ENCODE measurements around the gene MED15. TPM values are rescaled to one million over a fixed set of nuclear protein-coding genes. Genes with fewer than 3 reads are reported as not detected.
A peak's percentile ranks its signal among the peaks of the same experiment; 100 is the strongest.
"Not testable (repeated sequence)": the region's sequence is repeated elsewhere in the genome, so short reads cannot be mapped to it uniquely, and the experiment has no call there.

The MED15 gene
- total RNA-seq, 6 donors from 2014 or later, result 64.2 to 170 (median 123) TPM

- DNase-seq, result peak in 1 of 2 donors; percentile 76
- H3K9me3 ChIP-seq, result no peaks in the 10 kb centered on the region
- no peak overlapping the region for H3K4me3 ChIP-seq
- H3K36me3 ChIP-seq, result peaks cover 6 to 13% (median 11%) of the 10 kb centered on the region in 4 donors
- TF ChIP-seq, protein P1, sequence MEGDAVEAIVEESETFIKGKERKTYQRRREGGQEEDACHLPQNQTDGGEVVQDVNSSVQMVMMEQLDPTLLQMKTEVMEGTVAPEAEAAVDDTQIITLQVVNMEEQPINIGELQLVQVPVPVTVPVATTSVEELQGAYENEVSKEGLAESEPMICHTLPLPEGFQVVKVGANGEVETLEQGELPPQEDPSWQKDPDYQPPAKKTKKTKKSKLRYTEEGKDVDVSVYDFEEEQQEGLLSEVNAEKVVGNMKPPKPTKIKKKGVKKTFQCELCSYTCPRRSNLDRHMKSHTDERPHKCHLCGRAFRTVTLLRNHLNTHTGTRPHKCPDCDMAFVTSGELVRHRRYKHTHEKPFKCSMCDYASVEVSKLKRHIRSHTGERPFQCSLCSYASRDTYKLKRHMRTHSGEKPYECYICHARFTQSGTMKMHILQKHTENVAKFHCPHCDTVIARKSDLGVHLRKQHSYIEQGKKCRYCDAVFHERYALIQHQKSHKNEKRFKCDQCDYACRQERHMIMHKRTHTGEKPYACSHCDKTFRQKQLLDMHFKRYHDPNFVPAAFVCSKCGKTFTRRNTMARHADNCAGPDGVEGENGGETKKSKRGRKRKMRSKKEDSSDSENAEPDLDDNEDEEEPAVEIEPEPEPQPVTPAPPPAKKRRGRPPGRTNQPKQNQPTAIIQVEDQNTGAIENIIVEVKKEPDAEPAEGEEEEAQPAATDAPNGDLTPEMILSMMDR (IDR thresholded peaks at IDR 0.05), result peak in 1 of 6 experiments; percentile 25
- no peak for TF ChIP-seq POLR2AphosphoS5 (IDR thresholded peaks at IDR 0.05)
- 63 to 80% methylated on average over 2 to 26 of the region's 28 CpGs for WGBS, 2 donors
- no peaks in the 10 kb centered on the region for H3K4me1 ChIP-seq
- ATAC-seq (ENCODE audit: low FRiP score in 2 of 2), result no peak
- H3K27me3 ChIP-seq, result no peaks in the 10 kb centered on the region
- no peak overlapping the region for H3K27ac ChIP-seq
These were observed 84.4 kb downstream of the MED15 start for GRCh38 chr22:20591660-20592310.

DNA sequence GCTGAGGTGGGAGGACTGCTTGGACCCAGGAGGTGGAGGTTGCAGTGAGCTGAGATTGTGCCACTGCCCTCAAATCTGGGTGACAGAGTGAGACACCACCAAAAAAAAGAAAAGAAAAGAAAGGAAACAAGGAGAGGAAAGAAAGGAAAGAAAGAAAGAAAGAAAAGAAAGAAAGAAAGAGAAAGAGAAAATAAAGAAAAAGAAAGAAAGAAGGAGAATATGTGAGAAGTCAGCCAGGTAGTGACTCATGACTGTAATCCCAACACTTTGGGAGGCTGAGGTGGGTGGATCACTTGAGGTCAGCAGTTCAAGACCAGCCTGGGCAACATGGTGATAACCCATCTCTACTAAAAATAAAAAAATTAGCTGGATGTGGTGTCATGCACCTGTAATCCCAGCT, 86.6 kb downstream of the MED15 start:
- not testable (repeated sequence) for H3K36me3 ChIP-seq; DNase-seq; H3K4me3 ChIP-seq; H3K27ac ChIP-seq; H3K9me3 ChIP-seq; H3K4me1 ChIP-seq; ATAC-seq (ENCODE audit: low FRiP score in 2 of 2); H3K27me3 ChIP-seq

- not testable (repeated sequence) for H3K4me1 ChIP-seq; H3K4me3 ChIP-seq; H3K9me3 ChIP-seq; H3K36me3 ChIP-seq; ATAC-seq (ENCODE audit: low FRiP score in 2 of 2); DNase-seq; H3K27ac ChIP-seq; H3K27me3 ChIP-seq
- 88 to 90% methylated on average over 4 of the region's 4 CpGs for WGBS, 2 donors
These were observed 87.1 kb downstream of the MED15 start for GRCh38 chr22:20594486-20594885.

DNA sequence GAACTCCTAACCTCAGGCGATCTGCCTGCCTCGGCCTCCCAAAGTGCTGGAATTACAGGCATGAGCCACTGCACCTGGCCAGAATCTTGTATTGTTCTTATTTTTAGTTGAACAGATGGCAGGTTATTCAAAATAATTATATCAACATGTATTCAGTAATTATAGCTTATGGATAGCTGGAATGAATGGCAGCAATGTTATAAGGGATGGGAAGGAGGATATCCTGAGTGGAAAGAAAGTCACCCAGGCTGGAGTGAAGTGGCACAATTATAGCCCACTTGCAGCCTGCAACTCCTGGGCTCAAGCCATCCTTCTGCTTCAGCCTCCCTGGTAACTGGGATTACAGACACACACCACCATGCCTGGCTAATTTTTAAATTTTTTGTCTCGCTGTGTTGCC, 88.1 kb downstream of the MED15 start:
- no peak for ATAC-seq (ENCODE audit: low FRiP score in 2 of 2)
- WGBS, 2 donors, result 93 to 94% methylated on average over 3 of the region's 3 CpGs

GRCh38 chr22:20599117-20599516, 91.7 kb downstream of the MED15 start:
- TF ChIP-seq POLR2A (IDR thresholded peaks at IDR 0.05) (no peak), POLR2AphosphoS5 (IDR thresholded peaks at IDR 0.05) (no peak), EP300 (IDR thresholded peaks at IDR 0.05) (no peak)
- TF ChIP-seq, protein P1 (IDR thresholded peaks at IDR 0.05), result no peak
- ATAC-seq (ENCODE audit: low FRiP score in 2 of 2), result no peak
- H3K27ac ChIP-seq, result no peak overlapping the region
- H3K36me3 ChIP-seq, result no peaks in the 10 kb centered on the region
- no peaks in the 10 kb centered on the region for H3K4me1 ChIP-seq
- DNase-seq, result no peak
- no peak overlapping the region for H3K4me3 ChIP-seq
- WGBS, 2 donors, result 63 to 70% methylated on average over 5 of the region's 5 CpGs
- H3K9me3 ChIP-seq, result no peaks in the 10 kb centered on the region
- no peaks in the 10 kb centered on the region for H3K27me3 ChIP-seq

More for the DNA sequence above, 88.1 kb downstream of the MED15 start:
- Histone ChIP-seq H3K36me3 (no peaks in the 10 kb centered on the region), H3K27ac (no peak overlapping the region), H3K4me3 (no peak overlapping the region), H3K27me3 (no peaks in the 10 kb centered on the region), H3K9me3 (no peaks in the 10 kb centered on the region), H3K4me1 (no peaks in the 10 kb centered on the region)
- no peak for DNase-seq
- TF ChIP-seq EP300 (IDR thresholded peaks at IDR 0.05) (no peak), POLR2A (IDR thresholded peaks at IDR 0.05) (no peak), POLR2AphosphoS5 (IDR thresholded peaks at IDR 0.05) (no peak)
- TF ChIP-seq, protein P1 (IDR thresholded peaks at IDR 0.05), result no peak

DNA sequence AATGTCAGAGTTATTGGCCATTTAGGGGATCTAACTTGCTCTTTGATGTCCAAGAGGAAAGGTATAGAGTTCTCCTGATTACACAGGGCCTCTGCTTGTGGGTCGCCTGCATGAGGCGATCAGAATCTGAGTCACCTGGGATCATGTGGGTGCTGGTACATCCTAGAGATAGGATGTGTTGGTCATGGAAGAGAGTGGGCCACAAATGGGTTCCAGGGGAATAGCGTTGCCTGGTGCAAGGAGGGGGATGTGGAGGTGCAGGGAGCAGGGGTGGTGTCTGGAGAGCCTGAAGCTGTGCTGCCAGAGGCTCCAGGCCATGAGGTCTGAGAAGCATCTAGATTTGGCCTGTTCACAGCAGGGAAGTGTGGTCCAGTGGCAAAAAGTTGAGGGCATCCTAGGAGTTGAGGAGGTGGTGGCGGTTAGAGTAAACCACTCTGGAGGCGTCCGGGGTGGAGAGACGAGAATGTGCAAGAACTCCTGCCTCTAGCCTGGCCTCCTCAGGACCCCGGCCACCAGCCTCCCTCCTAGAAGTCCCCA, 92.8 kb downstream of the MED15 start:
- TF ChIP-seq EP300 (IDR thresholded peaks at IDR 0.05), result no peak
- no peaks in the 10 kb centered on the region for H3K27me3 ChIP-seq
- no peaks in the 10 kb centered on the region for H3K4me1 ChIP-seq
- 78 to 81% methylated on average over 8 of the region's 8 CpGs for WGBS, 2 donors
- DNase-seq (no peak), ATAC-seq (ENCODE audit: low FRiP score in 2 of 2) (no peak)
- H3K4me3 ChIP-seq, result no peak overlapping the region
- H3K27ac ChIP-seq, result no peak overlapping the region
- no peaks in the 10 kb centered on the region for H3K9me3 ChIP-seq
- H3K36me3 ChIP-seq, result no peaks in the 10 kb centered on the region
